GM03348 (cell line): ENCODE results near the gene KCTD2.

Experiments used
- DNase-seq: peaks from one replicate; pipeline ENCODE4 v3.0.0; 2012; ENCODE audit warnings: low spot score

The KCTD2 gene

DNA sequence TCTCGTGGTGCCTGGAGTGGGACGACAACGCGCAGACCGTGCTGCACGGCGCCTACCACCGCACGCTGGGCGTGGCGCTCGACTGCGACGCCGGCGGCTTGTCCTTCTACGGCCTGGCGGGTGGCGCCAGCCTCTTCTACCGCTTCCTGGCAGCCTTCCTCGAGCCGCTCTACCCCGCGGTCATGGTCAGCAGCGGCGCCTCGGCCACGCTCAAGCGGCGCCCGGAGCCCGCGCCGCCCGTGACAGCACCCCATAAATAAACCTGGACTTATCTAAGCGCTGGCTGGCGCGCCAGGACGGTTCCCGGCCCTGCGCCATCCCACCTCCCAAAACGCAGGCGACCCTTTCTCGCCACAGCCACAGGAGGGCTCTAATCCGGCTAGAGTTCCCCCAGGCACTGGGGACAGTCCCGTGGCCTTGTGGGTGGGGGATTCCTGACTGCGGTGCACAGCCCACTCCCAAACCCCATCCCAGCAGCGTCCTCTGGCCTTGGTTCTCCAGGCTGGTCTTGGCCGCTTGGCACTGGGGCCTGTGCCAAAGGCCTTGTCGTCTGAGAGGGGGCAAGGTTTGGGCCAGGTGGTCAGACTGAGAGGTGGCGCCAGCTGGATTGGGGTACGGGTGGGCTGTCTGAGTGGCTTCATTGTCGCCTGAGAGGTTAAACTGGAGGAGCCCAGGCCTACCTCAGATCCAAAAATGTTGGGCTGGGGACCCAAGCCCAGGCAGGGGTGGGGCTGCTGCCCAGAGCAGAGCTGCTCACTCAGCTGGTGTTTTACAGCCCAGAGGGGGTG is 30.7 kb downstream of the KCTD2 start:
- peak; percentile 36 for DNase-seq

- DNase-seq: peak; percentile 91
Measured at GRCh38 chr17:75078284-75079022, 31.4 kb downstream of the KCTD2 start.

DNA sequence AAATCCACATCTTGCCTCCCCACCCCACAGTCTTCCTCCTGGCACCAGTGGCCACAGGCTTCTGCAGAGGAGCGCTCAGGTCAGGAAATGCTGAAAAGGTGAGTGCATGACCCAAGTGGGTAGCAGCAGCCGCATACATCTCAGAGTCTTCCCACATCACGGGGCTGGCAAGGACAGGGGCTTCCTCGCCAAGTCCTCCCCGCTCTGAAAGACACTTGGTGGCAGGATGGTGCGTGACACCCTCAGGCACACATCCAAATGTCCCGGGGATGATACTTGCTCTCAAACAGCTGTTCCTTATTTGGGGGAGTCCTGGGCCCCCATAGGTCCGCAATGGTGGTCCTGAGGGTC is 32.0 kb downstream of the KCTD2 start:
- DNase-seq: no peak

GRCh38 chr17:75081611-75082540 is 34.9 kb downstream of the KCTD2 start:
- DNase-seq: no peak

DNA sequence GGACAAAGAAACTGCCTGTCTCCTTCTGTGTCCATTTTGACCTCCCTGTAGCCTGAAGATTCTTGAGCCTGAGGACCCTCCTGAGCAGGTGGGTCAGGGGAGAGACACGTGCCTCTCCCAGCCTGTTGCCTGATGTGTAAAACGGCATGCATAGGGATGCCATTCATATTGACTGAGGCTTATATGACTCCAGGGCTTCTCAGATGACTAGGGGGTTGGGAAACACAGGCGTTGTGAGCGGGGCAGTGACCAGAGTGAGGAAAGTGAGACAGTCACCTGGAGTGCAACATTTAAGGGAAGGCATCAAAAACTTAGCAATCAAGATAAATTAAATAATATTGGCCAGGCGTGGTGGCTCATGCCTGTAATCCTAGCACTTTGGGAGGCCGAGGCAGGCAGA is 35.7 kb downstream of the KCTD2 start:
- no peak for DNase-seq

GRCh38 chr17:75084039-75084660 is 37.1 kb downstream of the KCTD2 start:
- DNase-seq: no peak

GRCh38 chr17:75086496-75087181 is 39.6 kb downstream of the KCTD2 start:
- DNase-seq: no peak

- no peak for DNase-seq
Measured at GRCh38 chr17:75087182-75087557, 40.1 kb downstream of the KCTD2 start.

DNA sequence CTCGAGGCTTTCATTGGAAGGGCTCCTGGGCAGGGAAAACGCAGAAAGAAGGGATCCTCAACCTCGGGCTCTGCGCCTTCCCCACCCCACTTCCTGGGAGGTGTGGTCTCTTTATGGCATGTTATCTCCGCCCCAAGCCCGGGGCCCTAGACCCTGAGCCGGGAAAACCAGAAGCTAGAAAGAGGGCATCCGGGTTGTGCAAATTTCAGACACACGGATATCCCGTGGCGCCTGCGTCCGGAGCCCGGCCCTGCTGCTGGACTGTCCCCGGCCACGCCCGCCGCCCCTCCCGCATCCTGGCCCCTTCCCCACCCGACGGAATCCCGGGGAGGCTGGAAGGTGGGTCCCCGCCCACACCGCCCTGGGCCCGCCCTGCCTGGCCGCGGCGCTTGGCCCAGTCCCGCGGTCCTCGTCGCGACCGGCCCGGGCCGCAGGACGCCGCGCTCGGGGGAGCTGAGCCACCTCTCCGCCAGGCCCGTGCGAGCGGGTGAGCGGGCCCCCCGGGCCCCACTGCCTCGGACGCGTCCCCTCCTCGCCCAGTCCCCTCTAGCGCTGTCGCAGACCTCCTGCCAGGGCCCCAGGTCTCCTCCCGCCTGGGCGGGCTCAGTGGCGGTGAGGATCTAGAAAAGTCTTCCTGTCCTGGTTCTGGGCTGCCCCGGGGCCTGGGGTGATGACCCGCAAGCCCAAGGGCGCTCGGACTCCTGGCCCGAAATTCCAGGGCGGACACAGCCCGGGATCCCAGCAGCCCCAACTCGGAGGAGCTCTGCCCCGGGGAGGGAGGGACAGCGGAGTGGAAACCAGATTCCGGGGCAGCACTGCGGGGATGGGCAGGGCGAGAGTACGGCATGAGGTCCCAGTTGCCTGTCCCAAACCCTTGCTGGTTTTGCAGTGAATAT is 40.8 kb downstream of the KCTD2 start, which contains the start of gene SLC16A5:
SLC16A5 (plus strand) TSS at position 397 of the 896 bp plus-strand sequence. CDS start 5,683 bp downstream, outside the sequence.
- DNase-seq: peak; percentile 94

- DNase-seq: peak; percentile 44
Measured at GRCh38 chr17:75088465-75089417, 41.7 kb downstream of the KCTD2 start.

GRCh38 chr17:75090871-75091854 is 44.1 kb downstream of the KCTD2 start:
- DNase-seq: no peak

DNA sequence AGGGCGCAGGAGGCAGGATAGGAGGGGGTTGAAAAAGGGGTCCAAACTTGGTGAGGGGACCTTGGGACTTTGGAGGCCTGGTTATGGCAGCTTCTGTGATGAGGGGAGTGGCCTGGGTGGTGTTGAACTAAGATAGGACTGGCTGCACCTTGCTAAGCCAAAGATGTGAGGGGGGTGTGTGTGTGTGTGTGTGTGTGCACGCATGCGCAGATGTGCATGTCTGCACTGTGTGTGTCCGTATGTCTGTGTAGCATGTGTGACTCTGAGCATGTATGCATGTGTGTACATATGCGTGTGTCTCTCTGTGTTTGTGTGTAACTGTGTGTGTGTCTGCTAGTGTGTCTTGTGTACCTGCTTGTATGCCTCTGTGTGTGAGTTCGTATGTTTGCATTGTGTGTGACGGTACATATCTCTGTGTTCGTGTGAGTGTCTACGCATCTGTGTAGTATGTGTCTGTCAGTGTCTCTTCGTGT is 44.9 kb downstream of the KCTD2 start:
- DNase-seq: no peak

- no peak for DNase-seq
Measured at GRCh38 chr17:75093548-75094158, 46.6 kb downstream of the KCTD2 start.

GRCh38 chr17:75094871-75095399 is 47.9 kb downstream of the KCTD2 start:
- DNase-seq: no peak

DNA sequence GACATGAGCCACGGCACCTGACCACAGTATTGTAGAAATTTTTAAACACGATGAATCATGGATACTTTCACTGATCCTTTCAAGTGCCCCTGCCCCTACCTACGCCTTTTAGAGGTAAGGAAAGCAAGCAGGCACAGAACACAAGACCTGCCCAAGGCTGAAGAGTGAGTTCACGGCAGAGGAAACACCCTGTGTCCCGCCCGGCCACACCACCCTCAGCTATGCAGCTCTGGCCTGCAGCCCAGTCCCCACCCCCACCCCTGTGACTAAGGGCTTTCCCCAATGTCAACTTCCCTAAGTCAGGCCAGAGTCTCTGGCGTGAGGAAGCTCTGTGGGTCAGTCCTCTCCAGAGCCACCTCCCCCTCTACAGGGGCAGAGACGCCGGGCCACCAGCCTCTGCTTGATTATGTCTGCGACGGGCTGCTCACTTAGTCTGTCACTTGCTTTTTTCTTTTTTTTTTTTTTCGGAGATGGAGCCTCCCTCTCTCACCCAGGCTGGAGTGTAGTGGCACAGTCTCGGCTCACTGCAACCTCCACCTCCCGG is 49.1 kb downstream of the KCTD2 start:
- DNase-seq: peak; percentile 82

- DNase-seq: no peak
Measured at GRCh38 chr17:75097865-75098264, 50.8 kb downstream of the KCTD2 start.

DNA sequence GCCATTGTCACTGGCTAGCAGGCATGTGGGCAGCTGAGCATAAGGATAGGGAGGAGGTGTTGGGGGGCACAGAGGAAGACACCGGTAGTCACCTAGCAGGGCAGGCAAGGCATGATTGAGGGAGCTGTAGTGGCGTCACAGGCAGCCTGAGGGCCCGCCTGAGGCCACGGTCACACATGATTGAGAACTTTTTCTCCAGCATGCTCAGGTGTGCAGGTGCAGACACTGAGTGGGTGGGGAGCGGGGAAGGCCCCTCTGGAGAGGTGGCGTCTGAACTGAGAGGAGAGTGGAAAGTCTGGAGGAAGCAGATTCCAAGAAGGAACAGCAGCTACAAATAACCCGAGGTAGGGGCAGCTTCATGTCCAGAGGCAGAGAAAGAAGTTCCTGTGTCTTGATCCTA is 51.8 kb downstream of the KCTD2 start:
- DNase-seq: no peak
